ENCODE measurements around the gene SEMA4D.

DNA sequence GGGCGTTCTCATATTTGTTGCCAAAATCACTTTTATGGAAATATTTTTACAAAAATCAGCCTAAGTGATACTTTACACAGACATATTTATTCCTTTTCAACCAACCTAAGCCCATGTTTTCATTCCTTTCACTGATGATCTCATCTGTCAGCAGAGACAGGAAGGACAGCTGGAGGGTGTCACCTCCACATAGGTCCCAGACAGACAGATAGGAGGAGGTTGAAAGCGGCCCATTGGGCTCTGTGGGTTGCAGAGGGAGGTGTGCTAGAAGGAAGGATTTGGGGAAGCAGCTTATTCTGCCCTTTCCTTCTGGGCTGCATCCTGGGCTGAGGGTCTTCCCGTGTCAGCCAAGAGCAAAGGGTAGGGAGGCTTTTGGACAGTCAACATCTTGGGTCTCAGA, 26.0 kb upstream of the SEMA4D start:
- TF ChIP-seq, protein P1, sequence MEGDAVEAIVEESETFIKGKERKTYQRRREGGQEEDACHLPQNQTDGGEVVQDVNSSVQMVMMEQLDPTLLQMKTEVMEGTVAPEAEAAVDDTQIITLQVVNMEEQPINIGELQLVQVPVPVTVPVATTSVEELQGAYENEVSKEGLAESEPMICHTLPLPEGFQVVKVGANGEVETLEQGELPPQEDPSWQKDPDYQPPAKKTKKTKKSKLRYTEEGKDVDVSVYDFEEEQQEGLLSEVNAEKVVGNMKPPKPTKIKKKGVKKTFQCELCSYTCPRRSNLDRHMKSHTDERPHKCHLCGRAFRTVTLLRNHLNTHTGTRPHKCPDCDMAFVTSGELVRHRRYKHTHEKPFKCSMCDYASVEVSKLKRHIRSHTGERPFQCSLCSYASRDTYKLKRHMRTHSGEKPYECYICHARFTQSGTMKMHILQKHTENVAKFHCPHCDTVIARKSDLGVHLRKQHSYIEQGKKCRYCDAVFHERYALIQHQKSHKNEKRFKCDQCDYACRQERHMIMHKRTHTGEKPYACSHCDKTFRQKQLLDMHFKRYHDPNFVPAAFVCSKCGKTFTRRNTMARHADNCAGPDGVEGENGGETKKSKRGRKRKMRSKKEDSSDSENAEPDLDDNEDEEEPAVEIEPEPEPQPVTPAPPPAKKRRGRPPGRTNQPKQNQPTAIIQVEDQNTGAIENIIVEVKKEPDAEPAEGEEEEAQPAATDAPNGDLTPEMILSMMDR (IDR thresholded peaks at IDR 0.05; ENCODE audit: low read length), result no peak
- TF ChIP-seq EZH2 (IDR thresholded peaks at IDR 0.05; ENCODE audit: borderline replicate concordance, low read length), result no peak

All from OCI-LY1 (cell line).